Measurements from ENCODE around the gene MANEAL.
"Not testable (repeated sequence)": the region's sequence is repeated elsewhere in the genome, so short reads cannot be mapped to it uniquely, and the experiment has no call there.

Gene MANEAL

DNA sequence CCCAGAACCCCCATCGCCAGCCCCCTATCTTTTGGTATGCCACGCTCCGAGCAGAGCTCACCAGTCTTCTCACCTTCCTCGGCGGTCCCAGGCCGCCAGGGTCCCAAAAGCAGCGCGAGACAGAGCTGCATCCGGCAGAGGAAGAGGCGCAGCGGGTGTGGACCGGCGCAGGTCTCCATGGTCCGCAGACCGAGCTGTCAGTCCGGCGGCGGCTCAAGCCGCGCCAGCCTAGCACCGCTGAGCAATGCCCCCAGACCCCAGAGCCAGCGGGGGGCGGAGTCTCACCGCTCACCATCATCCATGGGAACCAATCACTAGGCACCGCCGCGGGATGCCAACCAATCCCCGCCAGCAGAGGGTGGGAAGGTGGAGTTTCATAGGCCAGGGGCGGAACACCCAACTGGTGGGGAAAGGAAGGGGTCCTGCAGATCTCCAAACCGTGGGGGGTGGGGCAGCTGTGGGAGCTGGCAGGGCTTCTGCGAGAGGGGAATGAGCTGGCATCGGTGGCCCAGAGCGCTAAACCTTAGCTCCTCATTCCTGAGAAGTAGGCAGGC is 28.7 kb upstream of the MANEAL start, which contains the start of gene EPHA10:
TSS of gene EPHA10 (minus strand) at position 233 of the 554 bp plus-strand sequence. CDS start at position 179, 54 bp downstream.
- DNase-seq (ENCODE audit: low read depth) = no peak
- no peak within 1 kb of the TSS for H3K4me3 ChIP-seq (ENCODE audit: low read length)
- TF ChIP-seq, protein P1, sequence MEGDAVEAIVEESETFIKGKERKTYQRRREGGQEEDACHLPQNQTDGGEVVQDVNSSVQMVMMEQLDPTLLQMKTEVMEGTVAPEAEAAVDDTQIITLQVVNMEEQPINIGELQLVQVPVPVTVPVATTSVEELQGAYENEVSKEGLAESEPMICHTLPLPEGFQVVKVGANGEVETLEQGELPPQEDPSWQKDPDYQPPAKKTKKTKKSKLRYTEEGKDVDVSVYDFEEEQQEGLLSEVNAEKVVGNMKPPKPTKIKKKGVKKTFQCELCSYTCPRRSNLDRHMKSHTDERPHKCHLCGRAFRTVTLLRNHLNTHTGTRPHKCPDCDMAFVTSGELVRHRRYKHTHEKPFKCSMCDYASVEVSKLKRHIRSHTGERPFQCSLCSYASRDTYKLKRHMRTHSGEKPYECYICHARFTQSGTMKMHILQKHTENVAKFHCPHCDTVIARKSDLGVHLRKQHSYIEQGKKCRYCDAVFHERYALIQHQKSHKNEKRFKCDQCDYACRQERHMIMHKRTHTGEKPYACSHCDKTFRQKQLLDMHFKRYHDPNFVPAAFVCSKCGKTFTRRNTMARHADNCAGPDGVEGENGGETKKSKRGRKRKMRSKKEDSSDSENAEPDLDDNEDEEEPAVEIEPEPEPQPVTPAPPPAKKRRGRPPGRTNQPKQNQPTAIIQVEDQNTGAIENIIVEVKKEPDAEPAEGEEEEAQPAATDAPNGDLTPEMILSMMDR (conservative IDR thresholded peaks at IDR 0.05; ENCODE audit: low read depth, low read length) = no peak

DNA sequence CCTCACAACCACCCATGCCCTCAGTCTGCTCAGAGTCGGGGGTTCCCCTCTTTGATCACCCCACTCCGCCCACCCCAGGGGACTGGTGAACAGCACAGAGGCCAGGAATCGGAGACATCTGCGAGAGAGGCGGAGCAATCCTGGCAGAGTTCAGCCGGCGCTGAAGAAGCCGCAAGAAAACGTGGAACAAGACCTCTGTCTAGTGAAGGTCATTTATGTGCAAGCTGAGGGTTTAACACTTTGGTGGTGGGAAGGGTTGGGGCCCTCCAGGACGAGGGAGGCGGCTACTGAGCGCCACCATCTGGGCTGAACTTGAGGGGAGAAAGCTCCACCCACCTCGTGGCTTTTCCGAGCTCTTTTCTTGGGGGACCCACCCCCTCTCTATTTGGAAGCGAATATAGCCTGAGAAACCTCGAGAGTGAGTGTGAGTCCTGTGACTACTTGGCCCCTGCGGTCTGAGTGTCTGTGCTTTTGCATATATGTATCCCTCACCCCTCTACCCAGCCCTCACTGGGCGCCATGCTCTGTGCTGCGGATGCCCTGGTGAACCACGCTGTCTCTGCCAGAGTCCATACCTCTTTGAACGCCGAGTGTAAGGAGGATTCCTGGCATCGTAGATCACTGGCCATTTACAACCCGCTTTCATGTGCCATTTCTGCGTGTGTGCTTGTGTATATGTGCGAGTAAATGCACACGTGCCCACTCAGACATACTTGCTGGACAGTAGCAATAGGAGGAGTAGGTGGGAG is 27.6 kb upstream of the MANEAL start:
- TF ChIP-seq, protein P1 (conservative IDR thresholded peaks at IDR 0.05; ENCODE audit: low read depth, low read length) = no peak
- no peak overlapping the region for H3K4me3 ChIP-seq (ENCODE audit: low read length)
- DNase-seq (ENCODE audit: low read depth) = no peak

DNA sequence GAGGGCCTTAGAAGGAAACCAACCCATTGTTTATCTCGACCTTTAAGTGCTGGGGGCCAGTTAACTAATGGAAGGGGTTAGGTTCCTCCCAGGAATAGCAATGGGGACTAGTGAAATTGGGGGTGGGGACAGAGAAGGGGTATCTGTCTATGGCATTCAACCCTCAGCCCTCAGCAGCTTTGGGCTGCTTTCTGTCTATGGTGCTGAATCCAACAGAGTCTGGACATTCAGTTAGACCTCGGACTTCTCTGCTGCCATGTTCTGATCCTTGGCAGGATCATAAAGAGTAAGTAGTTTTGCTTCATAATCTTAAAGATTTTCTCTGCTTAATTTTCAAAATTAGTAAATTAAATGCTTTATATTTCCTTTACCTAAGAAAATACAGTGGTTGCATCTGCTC is 26.2 kb upstream of the MANEAL start:
- H3K4me3 ChIP-seq (ENCODE audit: low read length) = no peak overlapping the region
- TF ChIP-seq, protein P1 (conservative IDR thresholded peaks at IDR 0.05; ENCODE audit: low read depth, low read length) = no peak
- DNase-seq (ENCODE audit: low read depth) = no peak

DNA sequence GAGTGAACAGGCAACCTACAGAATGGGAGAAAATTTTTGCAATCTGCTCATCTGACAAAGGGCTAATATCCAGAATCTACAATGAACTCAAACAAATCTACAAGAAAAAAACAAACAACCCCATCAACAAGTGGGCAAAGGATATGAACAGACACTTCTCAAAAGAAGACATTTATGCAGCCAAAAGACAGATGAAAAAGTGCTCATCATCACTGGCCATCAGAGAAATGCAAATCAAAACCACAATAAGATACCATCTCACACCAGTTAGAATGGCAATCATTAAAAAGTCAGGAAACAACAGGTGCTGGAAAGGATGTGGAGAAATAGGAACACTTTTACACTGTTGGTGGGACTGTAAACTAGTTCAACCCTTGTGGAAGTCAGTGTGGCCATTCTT is 22.2 kb upstream of the MANEAL start:
- not testable (repeated sequence) for H3K4me3 ChIP-seq (ENCODE audit: low read length); DNase-seq (ENCODE audit: low read depth)

DNA sequence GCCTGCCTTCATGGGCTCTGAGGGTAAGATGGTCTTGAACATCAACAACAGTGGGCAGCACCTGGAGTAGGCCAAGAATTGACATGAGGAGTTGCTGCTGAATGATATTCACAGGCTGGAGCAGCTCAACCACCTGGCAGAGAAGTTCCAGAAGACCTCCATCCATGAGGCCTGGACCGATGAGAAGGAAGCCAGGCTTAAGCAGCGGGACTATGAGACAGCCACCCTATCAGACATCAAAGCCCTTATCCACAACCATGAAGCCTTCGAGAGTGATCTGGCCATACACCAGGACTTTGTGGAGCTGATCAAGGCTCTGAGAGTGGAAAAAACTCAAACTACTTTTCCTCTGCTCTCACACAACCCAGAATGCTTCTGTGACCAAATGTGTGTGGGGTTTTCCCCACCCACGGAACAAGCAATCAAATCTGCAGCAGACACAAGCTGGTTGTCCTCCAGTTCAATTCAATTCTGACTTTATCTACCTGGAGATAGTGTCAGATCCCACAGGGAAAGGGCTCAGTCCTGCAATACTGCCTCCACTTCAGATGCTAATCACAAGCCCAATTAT is 16.6 kb upstream of the MANEAL start:
- TF ChIP-seq, protein P1 (conservative IDR thresholded peaks at IDR 0.05; ENCODE audit: low read depth, low read length) = no peak
- H3K4me3 ChIP-seq (ENCODE audit: low read length) = no peak overlapping the region
- DNase-seq (ENCODE audit: low read depth) = no peak

DNA sequence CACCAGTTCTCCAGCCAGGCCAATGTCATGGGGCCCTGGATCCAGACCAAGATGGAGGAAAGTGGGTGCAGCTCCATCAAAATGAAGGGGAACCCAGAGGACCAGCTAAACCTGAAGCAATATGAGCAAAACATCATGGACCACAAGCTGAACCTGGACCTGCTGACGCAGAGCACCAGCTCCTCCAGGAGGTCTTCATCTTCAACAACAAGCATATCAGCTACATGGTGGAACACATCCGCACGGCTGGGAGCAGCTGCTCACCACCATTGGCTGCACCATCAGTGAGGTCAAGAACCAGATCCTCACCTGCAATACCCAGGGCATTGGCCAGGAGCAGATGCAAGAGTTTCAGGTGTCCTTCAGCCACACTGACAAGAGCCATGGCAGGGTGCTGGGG is 15.0 kb upstream of the MANEAL start:
- TF ChIP-seq, protein P1 (conservative IDR thresholded peaks at IDR 0.05; ENCODE audit: low read depth, low read length) = no peak
- no peak overlapping the region for H3K4me3 ChIP-seq (ENCODE audit: low read length)
- no peak for DNase-seq (ENCODE audit: low read depth)

DNA sequence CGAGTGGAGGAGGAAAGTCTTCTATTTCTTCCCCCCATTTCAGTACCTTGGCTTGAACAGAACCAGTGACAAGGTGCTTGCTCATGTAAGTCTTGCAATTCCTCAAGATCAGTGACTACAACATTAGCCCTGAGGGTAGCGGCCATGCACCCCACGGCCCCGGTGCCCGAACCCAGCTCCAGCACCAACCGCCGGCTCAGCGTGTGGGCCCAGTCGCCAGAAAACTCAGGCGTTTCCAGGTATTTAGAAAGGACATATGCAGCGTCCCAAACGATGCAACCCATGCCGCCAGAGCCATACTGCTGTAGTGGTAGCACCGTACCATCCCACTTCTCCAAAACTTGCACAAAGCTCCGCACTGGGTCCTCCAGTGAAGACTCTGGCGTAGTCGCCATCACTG is 11.2 kb upstream of the MANEAL start:
- TF ChIP-seq, protein P1 (conservative IDR thresholded peaks at IDR 0.05; ENCODE audit: low read depth, low read length) = no peak
- H3K4me3 ChIP-seq (ENCODE audit: low read length) = no peak overlapping the region
- DNase-seq (ENCODE audit: low read depth) = no peak

Data from retinal pigment epithelial cell (primary cell).